NCI-H1417 (cell line): Measurements from ENCODE around the gene TEF.

ENCODE experiments used
- DNase-seq, 3 experiments: peaks; one replicate each; lab custom pipeline; 2025; lab: John Stamatoyannopoulos, UW

TEF gene

DNA sequence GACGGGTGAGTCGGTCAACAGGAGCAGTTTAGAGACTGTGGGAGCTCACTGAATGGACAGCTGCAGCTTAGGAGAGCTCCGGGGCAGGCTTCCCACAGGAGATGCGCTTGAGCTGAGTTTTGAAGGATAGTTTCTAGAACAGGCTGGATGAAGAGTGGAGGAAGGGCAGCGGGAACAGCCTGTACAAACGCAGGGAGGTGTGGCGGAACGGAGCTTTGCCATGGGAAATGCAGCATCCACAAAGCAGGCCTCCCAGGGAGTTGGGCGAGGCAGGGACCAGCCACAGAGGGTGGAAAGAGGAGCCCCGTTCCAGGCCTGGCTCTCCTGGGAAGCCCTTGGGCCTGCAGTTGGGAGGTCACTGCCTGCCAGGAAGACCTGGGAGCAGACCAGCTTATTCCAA lies 26.8 kb upstream of the TEF start:
- DNase-seq, result no peak

DNA sequence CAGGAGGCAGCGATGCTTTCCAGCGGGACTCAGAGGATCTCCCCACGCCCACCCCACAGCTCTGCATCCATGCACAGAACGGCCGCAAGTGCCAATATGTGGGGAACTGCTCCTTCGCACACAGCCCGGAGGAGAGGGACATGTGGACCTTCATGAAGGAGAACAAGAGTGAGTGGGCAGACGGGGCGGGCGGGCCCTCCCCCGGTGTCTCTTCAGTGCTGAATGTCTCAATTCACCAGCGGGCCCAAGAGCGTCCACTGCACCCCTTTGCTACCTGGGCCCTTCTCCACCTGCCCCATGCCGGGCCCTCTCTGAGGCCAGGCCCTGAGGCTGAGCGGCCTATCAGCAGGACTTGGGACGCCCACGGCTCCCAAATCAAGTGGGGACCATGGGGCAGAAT lies 25.8 kb upstream of the TEF start:
- no peak for DNase-seq

DNA sequence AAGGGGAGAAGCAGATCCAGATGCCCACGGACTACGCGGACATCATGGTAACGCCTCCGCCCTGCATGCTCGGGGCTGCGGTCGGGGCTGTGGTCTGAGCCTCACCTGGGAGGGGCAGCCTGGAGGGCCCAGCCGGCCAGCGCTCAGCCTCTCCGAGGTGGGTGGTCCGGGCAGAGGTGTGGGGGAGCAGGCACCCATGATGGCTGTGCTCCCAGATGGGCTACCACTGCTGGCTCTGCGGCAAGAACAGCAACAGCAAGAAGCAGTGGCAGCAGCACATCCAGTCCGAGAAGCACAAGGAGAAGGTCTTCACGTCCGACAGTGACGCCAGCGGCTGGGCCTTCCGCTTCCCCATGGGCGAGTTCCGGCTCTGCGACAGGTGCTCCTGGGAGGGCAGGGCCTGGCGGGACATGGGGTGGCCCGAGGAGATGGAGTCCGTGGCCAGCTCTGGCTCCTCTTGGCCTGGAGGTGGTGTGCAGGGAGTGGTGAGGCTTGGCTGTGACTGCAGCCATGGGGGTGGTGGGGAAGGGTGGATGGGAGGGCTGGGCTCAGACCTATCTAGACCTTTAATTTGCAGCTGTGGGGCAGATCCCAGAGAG lies 25.2 kb upstream of the TEF start:
- DNase-seq, result no peak

DNA sequence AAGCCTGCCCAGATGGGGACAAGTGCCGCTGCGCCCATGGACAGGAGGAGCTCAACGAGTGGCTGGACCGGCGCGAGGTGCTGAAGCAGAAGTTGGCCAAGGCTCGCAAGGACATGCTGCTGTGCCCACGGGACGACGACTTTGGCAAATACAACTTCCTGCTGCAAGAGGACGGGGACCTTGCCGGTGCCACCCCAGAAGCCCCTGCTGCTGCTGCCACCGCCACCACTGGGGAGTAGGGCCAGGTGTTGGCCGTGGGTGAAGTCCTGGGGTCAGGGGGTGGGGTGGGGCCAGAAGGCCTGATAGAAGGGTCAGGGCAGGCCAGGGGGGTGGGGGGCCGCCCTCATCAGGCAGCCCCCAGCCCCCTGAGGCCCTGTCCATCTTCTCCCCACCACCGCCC lies 24.6 kb upstream of the TEF start:
- no peak for DNase-seq

DNA sequence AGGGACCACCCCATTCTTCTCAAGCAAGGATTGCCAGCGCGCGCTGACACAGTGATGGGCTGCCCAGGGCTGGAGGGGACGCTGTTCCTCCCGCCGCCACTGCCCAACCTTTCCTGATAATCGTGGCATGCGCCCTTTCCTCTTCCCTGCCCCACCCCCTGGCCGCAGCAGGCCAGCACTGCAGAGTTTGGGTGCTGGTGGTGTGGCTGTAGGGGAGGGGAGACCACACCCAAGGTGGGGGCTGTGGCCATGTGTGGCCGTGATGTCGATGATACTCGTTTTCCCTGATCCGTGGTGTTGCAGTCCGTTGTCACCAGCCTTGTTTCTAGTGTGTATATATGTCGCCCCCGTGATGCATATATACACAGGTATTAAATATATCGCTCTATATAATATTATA lies 22.8 kb upstream of the TEF start:
- no peak for DNase-seq

DNA sequence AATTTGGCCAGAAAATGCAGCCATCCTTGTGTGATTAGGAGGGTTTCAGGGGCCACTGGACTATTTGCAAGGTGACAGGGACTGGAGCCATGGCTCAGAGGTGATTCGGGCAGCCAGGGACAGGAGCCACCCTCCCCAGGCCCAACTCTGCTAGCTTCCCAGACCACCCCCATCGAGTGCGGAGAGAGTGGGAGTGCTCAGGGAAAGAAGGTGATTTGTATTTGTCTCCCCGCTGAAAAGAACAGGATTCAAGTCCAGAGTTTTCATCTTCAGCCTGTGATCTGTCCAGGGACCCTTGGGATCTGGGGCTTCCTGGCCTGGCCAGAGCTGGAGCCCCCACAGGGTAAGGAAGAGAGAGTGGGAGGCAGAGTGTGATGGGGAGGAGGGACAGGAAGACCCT lies 22.4 kb upstream of the TEF start:
- no peak for DNase-seq

DNA sequence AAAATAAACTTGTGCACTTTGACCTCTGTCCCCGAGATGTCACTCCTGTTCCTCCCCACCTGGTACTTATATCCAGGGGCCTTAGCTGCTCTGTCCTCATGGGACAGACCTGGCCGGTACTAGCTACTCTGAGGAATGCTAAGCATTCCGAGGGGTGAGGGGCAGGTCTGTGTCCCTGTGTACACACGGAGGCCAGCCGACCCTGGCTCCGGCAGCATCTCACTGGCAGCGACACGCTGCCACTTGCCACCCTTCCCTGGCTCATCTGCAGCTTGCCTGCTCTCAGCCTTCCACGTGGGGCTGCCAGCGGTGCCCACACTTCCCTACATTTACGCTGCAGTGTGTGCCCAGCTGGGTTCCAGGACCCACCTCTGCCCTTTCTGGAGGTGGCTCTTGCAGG lies 21.6 kb upstream of the TEF start:
- DNase-seq, result no peak

DNA sequence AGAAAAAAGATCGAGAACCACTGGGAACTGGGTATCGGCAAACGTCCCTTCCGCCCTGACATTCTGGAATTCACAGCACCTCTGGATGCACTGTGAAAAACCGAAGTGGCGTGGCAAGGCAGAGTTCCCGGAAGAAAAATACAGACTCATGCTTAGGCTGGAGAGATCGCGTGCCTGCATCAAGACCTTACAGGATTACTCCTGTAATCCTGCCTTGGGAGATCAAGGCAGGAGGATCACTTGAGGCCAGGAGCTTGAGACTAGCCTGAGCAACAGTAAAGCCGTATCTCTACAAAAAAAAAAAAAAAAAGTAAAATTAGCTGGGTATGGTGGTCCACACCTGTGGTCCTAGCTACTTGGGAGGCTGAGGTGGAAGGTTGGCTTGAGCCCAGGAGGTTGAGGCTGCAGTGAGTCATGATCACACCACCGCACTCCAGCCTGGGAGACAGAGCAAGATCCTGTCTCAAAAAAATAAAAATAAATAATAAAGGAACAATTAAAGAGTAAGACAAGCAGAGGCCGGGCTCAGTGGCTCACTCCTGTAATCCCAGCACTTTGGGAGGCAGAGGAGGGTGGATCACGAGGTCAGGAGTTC lies 19.9 kb upstream of the TEF start:
- DNase-seq, result no peak

DNA sequence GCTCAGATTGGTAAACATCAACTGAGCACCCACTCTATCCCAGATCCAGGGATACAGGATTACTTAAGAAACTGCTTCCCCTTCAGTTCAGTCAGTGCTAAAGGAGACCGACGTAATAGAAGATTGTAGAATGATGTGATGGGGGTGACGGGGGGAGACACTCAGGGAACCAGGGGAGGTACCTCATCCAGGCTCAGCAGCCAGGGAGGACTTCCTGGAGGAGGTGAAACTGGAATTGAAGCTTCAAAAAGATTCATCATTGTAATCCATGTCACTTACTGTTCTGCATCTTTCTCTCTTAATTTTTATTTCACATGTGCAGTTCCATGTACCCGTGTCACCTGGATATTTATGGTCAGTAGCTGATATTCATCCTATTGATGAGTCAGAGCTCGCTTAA lies 19.1 kb upstream of the TEF start:
- no peak for DNase-seq

DNA sequence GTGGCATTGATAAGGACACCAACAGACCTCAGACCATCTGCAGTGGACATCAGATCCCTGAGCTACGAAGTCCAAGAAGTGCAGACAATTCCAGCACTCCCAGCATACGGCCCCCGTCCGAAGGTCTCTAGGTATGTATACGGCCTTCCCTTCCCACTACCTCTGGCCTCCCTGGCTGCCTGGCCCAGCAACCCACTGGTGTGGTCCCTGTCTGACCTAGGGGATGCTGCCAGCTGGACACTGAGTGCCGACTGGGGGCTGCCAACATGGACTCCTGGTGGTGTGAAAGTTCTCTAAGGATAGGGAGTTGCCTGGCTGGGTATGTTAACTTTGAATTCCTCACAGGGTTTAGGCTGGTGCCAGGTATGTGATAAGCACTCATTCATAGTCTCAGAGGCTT lies 17.5 kb upstream of the TEF start:
- DNase-seq, result no peak

DNA sequence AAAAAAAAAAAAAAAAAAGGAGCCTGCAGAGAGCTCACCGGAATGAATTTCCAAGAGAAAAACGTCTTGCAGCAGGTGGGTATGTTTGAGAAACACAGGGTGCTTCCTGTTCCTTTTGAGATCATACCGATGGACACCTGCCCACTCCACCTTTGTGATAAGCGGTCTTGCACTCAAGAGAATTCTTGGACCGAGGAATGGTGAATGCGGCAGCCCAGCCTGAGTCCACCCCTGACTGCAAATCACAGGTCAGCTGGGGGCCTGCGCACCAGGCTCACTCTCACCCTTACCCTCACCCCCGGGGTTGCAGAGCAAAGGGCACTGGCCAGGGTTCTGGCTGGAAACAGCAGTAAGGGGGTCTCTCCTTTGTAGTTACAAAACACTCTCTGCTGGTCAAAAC lies 16.8 kb upstream of the TEF start:
- DNase-seq, result peak in 1 of 3 experiments; percentile 11

DNA sequence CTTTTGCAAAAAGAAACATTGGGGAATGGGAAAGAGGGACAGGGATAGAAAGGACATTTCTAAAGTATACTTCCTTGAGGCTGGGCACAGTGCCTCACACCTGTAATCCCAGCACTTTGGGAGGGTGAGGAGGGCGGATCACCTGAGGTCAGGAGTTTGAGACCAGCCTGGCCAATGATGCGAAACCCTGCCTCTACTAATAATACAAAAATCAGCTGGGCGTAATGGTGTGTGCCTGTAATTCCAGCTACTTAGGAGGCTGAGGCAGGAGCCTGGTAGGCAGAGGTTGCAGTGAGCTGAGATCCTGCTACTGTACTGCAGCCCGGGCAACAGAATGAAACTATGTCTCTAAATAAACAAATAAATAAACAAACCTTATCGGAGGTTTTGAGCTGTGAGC lies 16.3 kb upstream of the TEF start:
- DNase-seq, result no peak

DNA sequence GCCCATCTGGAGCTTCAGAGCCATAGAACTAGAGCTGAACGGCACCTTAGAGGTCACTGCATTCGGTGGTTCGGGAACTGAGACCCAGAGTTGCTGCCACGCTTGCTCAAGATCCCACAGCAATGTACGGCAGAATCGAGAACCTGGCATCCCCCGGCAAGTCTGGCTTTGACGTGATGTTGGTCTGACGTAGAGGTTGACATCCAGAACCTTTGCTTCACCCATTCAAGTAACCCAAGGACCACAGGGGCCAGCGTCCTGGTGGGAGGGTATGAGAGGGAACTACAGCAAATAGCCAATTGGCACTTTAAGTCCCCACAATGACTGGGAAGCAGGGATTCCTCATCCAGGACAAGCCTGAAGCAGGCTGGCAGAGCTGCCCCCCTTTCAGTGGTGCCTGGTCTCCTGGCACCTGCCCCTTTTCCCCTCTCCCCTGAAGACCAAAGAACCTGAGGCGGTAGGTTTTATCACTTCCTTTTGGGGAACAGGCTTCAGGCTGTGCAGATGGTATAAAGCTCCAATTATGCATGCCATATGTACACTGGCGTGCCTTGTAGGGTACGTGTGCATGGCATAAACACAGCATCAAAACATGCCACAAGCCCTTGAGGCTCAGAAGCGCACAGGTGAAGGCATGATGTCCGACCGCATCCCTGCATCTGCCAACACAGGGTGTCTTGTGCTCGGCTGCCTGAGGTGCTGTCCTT lies 15.3 kb upstream of the TEF start:
- DNase-seq, result peak in 1 of 3 experiments; percentile 35

DNA sequence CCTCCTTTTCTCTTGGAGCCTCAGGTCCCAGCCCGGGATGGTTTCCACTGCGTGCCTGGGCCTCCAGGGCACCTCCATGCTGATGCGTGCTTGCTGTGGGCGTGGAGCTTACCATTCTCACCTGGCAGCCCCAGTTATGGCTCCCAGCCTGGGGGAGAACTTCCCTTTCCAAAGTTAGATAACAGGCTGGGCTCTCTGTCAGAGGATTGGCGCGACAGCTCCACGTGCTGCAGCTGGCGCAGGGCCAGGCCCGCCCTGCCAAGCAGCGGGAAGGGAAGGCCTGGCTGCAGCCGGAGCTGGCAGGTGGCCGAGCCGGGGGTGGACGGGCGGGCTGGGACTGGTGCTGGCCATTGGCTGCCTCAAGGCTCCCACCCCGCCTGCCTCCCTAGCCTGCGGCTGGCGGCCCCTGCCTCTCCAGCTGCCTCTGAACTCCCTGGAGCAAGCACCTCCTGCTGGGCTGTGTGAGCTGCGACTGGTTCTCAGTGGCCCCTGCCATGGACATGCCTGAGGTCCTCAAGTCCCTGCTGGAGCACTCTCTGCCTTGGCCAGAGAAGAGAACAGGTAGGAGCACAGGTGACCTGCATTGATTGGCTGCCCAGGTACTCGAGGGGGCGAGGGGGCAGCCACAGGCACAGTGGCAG lies 14.6 kb upstream of the TEF start:
- peak; percentile 81 to 95 (median 89) for DNase-seq

DNA sequence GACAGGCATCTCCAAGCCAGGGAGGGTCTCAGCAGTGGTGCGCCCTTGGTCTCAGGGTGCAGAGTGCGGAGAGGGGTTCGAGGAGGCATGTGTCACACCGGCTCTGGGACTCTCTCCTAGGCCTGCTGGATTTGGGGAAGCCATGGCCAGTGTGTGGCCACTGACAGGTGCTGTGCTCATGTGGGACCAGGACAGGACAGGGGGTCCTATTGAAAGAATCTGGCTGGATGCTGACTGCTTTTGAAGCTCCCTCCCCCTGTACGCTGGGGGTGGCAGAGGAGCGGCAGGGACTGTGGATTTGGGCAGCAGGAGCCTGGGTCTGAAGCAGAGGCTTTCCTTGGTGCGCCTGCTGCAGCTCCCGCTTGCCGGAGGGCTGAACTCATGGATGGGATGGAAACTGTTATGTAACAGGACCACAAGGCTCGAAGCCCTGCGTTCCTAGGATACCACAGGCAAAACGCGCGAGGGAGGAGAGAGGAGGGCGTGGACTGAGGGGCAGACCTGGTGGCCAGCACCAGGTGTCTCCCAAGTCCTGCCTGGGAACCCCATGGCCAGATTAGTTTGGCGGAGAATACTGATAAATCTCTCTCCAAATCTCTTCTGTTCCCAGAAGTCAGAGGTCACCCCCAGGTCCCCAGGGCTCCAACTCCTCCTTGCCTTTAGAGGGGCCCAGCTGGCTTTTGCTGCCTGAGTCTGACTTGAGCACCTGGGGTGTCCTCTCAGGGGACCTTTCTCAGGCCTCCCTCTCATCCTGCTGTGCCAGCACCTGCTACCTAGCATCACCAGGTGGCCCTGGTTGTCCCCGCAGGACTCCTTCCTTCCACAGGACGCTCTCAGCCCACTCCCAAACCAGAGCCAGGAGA lies 13.8 kb upstream of the TEF start:
- peak; percentile 3 to 66 (median 38) for DNase-seq

DNA sequence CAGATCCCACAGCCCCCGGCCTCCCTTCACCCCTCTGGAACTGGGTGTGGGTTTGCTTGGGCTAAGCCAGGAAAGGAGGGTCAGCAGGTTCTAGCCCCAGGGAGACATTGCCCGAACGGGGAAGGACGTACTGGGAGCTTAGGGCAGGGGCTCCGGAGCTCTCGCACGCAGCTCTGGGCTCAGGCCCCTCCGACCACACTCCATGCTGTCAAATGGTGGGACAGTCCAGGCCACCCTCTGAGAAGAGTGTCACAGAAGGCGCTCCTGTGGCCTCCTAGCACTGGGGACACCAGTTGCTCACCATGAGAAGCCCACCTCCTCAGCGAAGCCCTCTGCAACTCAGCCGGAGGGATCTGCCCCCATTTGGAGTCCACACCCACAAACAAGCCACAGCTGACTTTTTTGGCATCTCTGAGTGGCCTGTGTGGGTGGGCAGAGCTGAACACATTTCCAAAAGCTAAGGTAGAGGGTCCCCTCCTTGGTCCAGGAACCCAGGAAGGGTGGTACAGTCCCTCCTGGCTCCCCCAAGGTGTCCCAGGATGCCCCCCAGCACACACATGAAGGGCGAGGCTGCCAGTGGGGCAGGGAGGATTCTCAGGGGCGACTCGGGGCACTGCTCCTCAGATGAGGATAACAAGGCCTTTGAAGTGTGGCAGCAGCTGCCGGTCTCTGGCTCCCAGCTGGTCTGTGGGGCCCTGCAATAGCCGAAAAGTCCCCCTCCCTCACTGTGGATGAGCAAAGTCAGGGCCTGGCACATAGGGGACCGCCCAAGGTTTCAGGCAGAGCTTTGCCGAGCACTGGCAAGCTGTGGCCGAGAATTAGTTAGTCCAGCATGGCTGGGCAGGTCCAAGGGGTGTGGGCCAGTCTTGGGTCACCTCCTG lies 13.0 kb upstream of the TEF start:
- peak in 1 of 3 experiments; percentile 36 for DNase-seq

DNA sequence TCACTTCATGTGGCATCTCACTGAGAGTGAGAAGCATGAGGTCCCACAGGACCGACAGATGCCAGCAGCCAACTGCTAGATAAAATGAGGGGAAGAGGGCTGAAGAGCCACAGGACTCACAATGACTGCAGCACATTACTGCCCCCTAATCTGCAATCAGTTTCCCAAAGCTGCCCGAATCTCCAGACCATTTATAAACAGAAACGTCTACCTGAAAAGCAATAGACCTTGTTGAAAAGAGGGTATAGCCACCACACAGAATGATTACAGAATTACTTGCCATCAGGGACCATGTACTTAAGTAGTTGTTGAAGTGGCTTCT lies 12.4 kb upstream of the TEF start:
- no peak for DNase-seq

DNA sequence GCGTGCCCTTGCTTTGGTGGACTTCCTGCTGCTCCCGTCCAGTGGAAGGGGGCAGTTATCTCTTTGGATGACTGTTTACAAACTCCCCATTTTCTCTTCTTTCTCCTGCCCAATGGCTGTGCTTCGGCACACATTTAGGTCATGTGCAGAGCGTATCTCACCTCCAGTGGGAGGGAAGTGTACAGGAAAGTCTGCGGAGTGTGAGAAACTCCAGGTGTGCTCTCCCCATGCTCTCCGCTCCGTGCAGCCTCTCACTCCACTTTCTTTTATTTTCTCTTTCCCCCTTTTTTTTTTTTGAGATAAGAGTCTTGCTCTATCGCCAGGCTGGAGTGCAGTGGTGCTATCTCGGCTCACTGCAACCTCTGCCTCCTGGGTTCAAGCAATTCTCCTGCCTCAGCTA lies 11.9 kb upstream of the TEF start:
- DNase-seq, result peak in 2 of 3 experiments; percentile 29 to 63

DNA sequence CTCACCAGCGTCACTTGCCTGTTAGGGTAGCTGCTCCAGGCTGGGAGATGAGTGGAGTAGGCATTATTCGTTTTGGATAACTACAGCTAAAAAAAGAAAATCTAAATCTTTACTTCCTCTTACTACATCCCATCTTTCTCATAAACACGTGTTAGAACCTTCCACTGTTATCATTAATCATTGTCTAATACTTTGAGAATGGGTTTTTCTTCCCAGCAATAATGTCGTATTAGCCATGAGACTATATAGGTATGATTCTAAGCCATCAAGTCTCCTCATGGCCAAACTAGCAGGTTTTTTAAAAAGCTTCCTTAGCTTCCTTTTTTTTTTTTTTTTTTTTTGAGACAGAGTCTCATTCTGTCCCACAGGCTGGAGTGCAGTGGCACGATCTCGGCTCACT lies 3.9 kb upstream of the TEF start:
- DNase-seq, result no peak

DNA sequence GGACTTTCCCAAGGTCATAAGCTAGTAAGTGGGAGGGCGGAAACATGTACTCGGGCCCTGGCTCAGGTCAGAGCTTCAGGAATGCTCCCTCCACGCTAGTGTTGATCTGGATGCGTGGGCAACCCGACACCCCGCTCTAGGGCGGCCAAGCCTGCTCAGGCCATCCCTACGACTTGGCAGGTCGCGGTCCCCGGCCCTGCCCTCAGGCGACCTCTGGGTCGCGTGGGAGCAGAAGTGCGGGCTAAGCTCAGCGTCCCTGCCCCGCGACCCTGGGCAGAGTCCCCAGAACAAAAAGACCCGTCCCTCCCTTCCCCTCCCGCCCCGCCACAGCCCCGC lies 781 bp upstream of the TEF start:
- peak in 1 of 3 experiments; percentile 87 for DNase-seq

DNA sequence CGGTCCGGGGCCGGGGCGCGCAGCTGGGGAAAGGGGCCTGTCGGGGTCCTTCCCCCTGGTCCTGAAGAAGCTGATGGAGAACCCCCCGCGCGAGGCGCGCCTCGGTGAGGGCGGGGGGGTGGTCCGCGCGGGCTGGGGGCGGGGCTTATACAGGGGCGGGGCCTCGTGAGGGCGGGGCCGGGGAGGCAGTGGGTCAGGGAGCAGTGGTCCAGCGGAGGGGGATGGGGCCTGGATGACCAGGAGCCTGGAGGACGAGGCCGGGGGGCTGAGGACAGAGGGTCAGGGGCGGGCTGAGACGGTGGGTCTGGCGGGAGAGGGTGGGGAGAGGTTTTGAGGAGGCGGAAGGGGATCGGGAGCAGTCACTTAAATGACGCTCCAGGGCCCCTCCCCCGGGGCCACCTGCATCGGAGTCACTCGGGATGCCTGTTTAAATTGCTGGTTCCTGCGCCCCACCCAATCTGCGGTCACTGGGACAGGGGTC lies 396 bp downstream of the TEF start:
- DNase-seq, result peak; percentile 57 to 87 (median 73)
